NCI-H1417 (cell line): ENCODE measurements around the gene JPH2.

Source experiments
- DNase-seq, 3 experiments: peaks; one replicate each; lab custom pipeline; 2025; lab: John Stamatoyannopoulos, UW

The JPH2 gene

GRCh38 chr20:44187772-44188709 lies 1.1 kb upstream of the JPH2 start:
- DNase-seq: no peak

- no peak for DNase-seq
Measured at GRCh38 chr20:44186674-44187053, 324 bp downstream of the JPH2 start.

DNA sequence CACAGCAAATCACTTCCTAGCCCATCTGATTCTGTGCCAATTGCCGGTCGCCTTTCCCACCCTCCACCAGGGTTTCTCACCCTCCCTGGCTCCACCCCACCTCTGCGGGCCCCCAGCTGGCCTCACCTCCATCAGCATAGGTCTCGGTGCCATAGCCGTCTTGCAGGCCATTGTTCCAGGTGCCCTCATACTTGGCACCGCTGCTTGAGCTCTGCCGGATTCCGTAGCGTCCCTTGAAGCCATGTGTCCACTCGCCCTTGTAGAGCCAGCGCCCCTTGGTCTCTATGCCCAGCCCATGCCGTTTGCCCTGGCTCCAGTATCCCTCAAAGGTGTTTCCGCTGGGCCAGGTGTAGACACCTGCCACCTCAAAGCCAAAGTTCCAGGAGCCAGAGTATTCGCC lies 787 bp downstream of the JPH2 start:
- no peak for DNase-seq

DNA sequence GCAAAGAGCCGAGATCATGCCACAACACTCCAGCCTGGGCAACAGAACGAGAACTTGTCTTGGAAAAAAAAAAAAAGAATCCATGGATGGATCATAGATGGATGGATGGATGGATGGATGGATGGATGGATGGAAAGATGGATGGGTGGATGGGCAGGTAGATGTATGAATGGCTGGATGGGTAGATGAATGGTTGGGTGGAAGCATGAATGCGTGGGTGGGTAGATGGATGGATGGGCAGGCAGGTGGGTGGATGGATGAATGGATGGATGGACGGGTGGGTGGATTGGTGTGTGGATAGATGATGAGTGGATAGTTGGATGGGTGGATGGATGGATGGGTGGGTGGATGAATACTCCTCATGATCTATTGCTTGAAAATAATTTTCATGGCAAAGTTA lies 1.4 kb downstream of the JPH2 start:
- no peak for DNase-seq

- peak in 1 of 3 experiments; percentile 34 for DNase-seq
Measured at GRCh38 chr20:44183282-44183681, 3.7 kb downstream of the JPH2 start.

DNA sequence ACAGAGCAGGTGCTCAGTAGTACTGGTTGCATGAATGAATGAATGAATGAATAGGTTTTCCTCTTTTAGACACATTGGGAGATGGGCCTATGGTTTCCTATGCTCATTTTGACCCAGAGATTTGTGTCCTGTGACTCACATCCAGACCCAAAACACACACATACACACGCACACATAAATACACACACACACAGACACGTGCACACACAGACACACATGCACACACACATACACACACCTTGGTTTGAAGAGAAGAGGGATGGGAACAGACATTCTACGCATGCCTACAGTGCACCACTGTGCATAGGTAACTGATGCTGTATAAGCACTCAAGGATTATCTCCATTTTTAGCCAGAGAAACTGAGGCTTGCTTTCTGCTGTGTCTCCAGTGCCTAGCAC lies 4.1 kb downstream of the JPH2 start:
- DNase-seq: no peak

DNA sequence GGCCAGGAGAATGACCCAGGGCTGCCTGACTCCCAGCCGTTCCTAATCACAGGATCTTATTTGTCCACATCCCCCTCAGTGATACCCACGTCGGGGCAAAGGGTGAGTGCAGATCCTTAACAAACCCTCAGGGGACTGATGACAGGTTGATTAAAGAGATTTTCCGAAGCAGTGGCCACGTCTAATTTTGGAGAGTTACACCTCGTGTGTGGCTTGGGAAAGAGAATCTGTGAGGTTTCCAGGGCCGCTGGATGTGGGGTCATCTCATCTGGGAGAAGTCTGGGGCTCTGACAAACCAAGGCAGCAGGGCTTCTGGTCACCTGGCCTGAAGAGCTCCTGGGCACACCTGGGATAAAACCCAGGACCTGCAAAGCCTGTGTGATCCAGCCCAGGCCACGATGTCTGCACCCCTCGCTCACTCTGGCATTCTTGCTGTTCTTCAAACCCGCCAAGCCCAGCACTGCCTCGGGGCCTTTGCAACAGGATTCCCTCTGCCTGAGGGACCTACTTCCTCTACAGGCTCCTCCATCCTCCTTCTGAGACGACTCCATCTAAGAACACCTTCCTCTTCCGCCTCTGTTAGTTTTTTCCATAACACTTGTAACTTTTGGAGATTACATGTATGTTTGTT lies 4.7 kb downstream of the JPH2 start:
- peak in 2 of 3 experiments; percentile 71 to 87 for DNase-seq

DNA sequence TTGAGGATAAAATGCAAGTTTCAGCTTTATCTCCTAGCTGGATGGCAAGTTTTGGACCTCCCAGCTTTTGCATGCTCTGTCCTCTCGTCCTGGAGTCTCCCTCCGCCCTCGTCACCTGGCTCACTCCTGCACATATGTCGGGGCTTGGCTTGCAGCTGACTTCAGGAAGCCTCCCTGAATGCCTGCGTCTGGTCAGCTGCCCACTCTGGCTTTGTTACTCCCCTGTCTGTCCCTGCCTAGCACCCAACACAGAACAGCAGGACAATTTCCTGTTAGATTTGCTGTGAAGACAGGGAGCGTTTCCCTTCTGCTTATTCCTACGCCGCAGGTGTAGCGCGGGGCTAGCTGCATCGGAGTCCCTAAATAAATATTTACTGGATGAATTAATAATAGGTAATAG lies 5.4 kb downstream of the JPH2 start:
- peak in 2 of 3 experiments; percentile 75 to 93 for DNase-seq

DNA sequence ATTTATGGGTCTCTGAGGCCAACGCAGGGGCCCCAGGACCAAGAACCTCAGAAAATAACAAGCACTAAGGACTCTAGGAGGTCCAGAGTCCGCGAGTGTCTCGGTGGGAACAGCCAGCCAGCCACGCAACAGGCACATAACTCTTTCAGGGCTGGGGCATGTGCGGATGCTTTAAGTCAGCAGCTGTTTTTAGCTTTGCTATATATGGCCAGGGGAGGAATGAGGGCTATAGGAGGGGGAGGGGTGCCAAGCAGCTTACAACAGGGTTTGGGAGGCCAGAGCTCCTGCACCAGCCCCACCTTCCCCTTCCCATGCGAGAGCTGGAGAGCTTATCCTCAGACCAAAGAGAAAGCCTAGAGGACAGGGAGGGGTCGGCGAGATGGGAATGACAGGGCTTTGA lies 6.2 kb downstream of the JPH2 start:
- DNase-seq: no peak

GRCh38 chr20:44176833-44177534 lies 10.0 kb downstream of the JPH2 start:
- DNase-seq: no peak

GRCh38 chr20:44174996-44175765 lies 11.8 kb downstream of the JPH2 start:
- no peak for DNase-seq

GRCh38 chr20:44173846-44174245 lies 13.1 kb downstream of the JPH2 start:
- no peak for DNase-seq

GRCh38 chr20:44173116-44173515 lies 13.9 kb downstream of the JPH2 start:
- no peak for DNase-seq

DNA sequence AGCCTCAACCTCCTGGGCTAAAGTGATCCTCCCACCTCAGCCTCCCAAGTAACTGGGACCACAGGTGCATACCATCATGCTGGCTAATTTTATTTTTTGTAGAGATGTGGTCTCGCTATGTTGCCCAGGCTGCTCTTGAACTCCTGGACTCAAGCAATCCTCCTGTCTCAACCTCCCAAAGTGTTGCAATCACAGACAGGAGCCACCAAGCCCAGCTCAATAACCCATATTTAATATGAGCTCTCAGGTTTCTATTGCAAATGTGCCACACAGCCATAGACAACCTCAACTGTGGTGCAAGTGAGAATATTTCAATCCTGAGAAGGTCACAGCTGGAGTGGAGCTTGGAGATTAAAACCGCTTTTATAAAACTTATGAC lies 14.4 kb downstream of the JPH2 start:
- no peak for DNase-seq

GRCh38 chr20:44171775-44172571 lies 15.0 kb downstream of the JPH2 start:
- DNase-seq: no peak

- no peak for DNase-seq
Measured at GRCh38 chr20:44170816-44171410, 16.1 kb downstream of the JPH2 start.

GRCh38 chr20:44167736-44168135 lies 19.3 kb downstream of the JPH2 start:
- DNase-seq: no peak

DNA sequence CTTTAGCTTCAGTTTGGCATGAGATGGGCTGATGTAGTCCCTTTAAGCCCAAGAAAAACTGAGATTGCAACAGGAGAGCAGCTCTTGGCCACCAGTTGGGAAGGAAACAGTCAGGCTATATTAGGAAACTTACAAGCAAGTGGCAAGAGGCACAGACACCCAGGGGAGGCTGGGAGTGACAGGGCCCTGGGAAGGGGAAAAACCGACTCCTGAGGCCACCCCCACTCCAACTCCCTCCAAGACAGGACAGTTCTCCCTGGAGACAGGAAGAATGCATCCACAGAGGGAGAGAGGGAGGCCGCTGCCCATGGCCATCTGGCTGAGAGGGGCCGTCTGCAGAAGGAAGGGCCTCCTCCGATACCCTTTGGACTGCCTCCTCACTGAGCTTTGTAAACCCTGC lies 20.5 kb downstream of the JPH2 start:
- DNase-seq: no peak

DNA sequence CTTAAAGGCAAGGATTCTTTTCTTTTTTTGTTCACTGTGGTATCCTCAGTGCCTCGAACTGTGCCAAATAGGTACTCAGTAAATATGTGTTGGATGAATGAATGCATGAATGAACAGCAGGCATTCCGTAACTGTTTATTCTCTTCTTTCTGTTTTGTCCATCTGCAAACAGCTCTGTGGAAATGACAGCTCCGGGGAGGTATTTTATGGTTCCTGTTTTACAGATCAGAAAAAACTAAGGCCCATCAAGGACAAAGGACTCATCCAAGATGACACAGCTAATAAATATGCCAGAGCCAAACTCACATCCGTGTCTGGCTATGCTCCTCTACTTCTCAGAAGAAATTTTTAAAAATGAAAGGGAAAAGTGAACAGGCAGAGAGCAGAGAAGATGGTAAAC lies 21.0 kb downstream of the JPH2 start:
- no peak for DNase-seq

DNA sequence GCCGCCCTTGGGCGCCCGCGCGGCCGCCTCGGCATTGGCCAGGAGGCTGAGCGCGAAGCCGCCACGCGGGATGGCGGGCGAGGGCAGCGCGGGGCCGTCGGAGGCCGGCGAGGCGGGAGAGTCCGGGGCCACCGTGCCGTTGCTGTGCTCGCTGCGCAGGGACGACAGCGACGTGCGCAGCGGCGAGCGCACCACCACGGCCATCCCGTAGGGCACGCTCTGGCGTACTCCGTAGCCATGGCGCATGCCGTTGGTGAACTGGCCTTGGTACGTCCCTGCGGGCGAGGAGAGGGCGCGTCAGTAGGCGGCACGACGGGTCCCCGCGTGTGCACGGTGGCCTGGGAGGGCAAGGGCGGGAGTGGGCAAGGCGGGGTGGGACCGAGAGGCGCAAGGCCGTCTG lies 26.9 kb downstream of the JPH2 start:
- no peak for DNase-seq

- no peak for DNase-seq
Measured at GRCh38 chr20:44159711-44160110, 27.3 kb downstream of the JPH2 start.
